Measurements from ENCODE around the gene LBX2. TPM values are rescaled to one million over a fixed set of nuclear protein-coding genes. Genes with fewer than 3 reads are reported as not detected.

LBX2 gene
- total and polyA plus RNA-seq, 2 of the 4 experiments (the other 2 are of a cell fraction), result 0.18 to 0.62 TPM

DNA sequence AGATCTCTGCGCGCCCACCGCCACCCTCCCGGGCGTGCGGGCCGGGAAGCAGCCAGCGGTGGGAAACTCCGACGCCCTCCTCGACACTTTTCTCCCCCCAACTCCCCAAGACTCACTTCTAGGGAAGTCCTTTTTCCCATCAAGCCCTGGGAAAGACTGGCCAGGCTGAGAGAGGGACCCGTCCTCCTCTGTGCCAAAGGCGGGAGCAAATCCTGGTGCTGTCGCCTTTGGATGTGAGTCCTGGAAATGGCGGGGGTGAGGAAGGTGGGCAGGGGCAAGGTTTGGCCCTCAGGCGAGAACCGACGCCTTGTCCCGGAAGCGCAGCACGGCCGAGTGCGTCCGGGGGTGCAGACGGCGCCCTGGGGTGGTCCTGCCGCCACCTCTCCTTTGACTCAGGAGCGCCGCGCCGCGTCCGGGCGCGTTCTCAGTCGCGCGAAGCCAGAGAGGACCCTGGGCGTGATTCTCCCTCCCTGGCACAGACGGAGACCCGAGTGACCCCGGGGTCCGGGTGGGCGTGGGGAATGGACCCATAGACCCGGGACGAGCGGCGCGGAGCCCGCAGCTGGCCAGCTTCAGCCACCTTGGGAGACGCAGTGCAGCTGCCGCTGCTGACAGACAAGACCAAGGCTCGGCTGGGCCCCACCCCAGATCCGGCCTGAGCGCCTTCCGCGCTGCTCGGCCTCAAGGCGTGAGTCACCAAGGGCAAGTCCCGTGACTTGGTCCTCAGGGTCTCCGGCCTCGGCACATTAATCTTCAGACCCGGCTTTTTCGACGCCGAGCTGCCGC is 3.5 kb upstream of the LBX2 start (continued):
- TF ChIP-seq, protein P1, sequence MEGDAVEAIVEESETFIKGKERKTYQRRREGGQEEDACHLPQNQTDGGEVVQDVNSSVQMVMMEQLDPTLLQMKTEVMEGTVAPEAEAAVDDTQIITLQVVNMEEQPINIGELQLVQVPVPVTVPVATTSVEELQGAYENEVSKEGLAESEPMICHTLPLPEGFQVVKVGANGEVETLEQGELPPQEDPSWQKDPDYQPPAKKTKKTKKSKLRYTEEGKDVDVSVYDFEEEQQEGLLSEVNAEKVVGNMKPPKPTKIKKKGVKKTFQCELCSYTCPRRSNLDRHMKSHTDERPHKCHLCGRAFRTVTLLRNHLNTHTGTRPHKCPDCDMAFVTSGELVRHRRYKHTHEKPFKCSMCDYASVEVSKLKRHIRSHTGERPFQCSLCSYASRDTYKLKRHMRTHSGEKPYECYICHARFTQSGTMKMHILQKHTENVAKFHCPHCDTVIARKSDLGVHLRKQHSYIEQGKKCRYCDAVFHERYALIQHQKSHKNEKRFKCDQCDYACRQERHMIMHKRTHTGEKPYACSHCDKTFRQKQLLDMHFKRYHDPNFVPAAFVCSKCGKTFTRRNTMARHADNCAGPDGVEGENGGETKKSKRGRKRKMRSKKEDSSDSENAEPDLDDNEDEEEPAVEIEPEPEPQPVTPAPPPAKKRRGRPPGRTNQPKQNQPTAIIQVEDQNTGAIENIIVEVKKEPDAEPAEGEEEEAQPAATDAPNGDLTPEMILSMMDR (conservative IDR thresholded peaks at IDR 0.05; ENCODE audit: low read depth, low read length), result peak; percentile 20; the same call in 1 of the 2 replicates
- TF ChIP-seq BHLHE40 (IDR thresholded peaks at IDR 0.05; ENCODE audit: low read depth, low read length), result peak; percentile 96
